GM19455 (cell line): ENCODE data around the gene DUS1L.

Experiments used
- ATAC-seq: cut with Tn5 transposase; IDR thresholded peaks from one replicate; pipeline ENCODE4 v1.9.1; 2021; ENCODE audit not compliant: unreplicated experiment

DUS1L gene

DNA sequence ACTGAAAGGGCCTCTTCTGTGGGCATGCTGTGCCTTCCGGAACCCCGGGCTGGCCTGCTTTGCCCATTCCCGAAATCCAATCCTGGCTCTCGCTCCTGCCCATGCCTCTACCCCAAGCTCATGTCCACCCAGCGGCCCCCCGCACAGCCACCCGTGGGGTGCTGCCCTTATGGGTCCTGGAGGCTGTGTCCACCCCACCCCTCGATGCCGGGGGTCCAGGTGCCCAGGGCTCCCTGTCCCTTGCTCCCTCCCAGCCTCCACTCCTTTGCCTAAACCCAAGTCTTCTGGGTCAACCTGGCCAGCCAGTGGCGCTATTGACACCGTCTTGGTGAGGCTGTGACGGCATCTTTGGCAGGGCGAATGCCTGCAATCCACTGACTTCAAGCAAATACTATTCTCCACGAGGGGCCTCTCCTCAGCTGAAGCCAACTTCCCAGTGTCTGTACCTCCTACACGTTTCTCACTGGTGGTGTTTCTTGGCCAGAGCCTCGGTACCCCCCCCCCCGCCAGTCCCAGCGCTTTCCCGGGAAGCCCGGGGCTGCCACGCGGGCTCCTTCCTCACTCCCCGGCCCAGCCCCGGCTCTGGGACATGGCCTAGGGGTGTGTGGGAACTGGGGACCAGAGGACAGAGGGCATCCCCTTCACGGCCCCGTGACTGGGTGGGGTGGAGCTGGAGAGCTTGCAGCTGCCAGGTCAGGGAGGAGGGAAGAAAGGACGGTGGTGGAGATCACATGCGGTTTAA, 12.2 kb upstream of the DUS1L start:
- no peak for ATAC-seq

DNA sequence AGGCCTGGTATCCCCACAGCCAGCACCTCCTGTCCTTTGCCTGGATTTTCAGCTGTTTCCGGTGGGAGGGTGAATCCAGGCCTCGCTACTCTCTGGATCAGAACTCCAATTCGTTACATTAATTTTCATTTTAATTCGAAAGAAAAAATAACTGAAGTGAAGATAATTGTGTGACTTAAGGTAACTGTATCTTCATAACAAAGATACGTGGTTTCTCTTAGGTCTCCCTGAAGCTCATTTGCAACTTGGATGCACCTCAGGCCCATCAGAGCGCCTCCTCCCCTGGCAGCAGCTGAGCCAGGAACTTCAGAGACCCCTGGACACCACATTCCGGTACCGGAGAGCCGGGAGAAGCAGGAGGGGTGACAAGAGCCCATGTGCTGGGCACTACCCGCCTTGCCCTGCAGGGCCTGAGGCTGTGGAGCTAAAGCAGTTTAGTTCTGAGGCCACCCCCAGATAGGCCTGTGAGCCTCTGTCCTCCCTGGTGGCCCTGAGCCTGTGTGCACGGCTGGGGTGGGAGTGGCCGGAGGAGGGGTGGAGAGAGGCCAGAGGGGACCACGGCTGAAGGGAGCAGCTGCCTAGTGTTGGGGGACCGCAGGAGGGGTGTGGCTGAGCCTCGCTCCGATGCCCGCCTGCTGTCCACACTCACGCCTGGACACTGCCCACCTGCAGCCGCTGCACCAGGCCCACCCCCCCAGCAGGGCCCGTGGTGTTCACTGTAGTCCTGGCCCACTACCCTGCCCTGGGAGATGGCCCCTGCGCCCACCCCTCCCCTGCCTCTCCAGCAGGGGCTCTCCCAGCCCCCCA, 11.4 kb upstream of the DUS1L start:
- ATAC-seq, result no peak

GRCh38 chr17:82076018-82076784, 10.6 kb upstream of the DUS1L start:
- no peak for ATAC-seq

- ATAC-seq, result no peak
Measured at GRCh38 chr17:82073446-82073845, 7.8 kb upstream of the DUS1L start.

DNA sequence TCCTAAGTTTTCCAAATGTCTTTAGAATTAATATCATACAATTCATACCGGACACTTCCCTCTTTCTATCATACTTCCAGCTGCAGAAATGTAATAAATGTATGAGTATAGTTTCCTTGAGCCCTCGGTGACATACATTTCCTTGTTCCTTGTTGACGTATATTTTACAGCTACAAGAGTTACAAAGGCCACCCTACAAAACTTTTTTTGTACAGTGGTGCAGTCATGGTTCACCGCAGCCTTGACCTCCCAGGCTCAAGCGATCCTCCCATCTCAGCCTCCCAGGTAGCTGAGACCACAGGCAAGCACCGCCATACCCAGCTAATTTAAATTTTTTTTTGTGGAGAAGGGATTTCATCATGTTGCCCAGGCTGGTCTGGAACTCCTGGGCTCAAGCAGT, 7.2 kb upstream of the DUS1L start:
- ATAC-seq, result no peak

- no peak for ATAC-seq
Measured at GRCh38 chr17:82070611-82071010, 5.0 kb upstream of the DUS1L start.

DNA sequence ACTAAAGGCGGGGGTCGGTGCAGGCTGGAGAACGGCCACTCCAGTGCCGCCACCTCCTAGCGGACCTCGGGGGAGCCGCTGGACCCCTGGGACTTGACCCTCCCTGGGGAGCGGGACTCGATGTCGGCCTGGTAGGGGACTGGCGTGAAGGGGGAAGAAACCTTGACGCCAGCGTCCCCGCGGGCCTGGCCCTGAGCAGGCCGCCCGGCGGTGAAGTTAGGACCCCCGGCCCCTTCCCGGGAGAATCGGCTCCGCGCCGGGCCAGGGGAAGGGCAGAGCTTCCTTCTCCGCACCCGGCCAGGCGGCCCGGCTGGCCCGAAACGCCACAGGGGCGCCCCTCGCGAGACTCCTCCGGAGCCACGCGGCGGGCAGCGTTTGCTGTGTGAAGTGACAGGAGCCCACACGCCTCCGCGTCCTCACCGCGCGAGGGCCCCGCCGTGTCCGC, 389 bp downstream of the DUS1L start:
- ATAC-seq, result no peak

DNA sequence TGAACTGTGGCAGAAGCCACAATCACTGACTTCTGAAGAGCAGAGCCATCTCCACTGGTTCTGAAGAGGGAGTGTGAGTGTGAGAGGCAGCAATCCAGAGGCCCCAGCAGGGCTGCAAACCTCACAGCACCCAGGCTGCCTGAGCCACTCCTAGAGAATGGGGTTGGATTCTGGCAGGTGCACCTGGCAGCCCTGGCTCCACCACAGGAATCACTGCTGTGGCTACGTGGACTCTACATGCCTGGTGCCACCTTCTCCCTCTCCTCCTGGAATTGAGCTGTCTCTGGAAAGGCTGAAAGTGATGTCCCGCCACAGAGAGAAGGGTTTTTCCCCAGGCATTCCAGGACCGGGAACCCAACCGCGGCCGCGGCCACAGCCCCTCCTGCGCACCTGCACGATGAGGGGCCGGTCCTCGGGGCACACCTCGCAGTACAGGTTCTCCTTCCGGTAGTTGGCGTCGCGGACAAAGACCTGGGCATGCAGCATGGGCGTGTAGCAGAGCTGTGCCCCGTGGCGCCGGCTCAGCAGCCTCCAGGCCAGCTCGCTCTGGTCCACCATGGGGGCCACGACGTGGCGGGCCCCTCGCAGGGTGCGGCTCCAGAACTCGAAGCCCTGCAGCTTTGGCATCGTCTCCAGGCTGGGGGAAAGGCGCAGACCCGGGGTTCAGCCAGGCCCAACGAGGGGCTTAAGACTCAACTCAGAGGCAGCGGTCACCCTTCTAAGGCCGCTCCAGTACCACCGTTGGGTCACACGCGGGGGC, 991 bp downstream of the DUS1L start:
- no peak for ATAC-seq

- ATAC-seq, result no peak
Measured at GRCh38 chr17:82063424-82064415, 1.9 kb downstream of the DUS1L start.

- no peak for ATAC-seq
Measured at GRCh38 chr17:82062984-82063368, 2.6 kb downstream of the DUS1L start.

GRCh38 chr17:82062076-82062983, 3.3 kb downstream of the DUS1L start:
- no peak for ATAC-seq

GRCh38 chr17:82061047-82061925, 4.3 kb downstream of the DUS1L start:
- ATAC-seq, result no peak

DNA sequence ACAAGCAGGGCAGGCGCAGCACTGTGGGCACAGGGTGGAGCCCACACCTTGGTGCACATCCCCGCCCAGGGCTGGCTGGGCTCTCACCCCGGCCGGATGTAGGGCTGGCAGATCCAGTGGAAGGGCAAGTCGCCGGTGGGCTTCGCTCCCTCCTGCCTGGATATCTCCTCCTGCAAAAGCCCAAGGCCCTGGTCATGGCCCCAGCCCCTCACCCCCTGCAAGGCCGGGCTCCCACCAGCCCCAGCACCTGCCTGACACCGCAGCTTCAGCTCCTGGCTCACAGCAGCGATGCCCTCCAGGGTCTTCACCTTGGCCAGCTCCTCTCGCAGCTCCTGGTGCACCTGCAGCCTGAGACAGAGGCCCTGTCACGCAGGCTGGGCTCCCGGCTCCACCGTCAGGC, 5.0 kb downstream of the DUS1L start:
- no peak for ATAC-seq

GRCh38 chr17:82060001-82060380, 5.6 kb downstream of the DUS1L start:
- ATAC-seq, result no peak

- no peak for ATAC-seq
Measured at GRCh38 chr17:82059272-82060000, 6.2 kb downstream of the DUS1L start.

DNA sequence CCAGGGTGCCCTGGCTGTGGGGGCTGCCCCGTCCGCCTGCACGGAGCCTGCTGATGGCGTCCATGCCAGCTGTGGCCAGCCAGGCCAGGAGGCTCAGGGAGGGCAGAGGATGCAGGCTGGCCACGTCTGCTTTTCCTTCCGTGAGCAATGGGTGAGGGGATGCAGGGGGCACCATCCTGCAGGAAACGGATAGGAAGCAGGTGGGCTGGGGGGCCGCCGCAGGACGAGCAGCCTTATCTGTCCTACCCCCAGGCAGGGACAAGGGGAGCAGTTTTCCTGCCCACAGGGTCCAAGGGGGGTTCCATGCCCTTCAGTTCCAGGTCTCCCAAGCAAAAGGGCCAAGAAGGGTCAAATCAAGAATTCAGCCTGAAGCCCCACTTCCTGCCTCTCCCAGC, 6.8 kb downstream of the DUS1L start:
- ATAC-seq, result no peak

GRCh38 chr17:82058230-82058854, 7.3 kb downstream of the DUS1L start:
- no peak for ATAC-seq
